Mesodermal cell (in vitro differentiated cells): ENCODE results near the gene RARB.
A peak's percentile ranks its signal among the peaks of the same experiment; 100 is the strongest.

ENCODE experiments used
- H3K27ac ChIP-seq: 2 replicates; pipeline ENCODE4 v1.7.0; 2013; ENCODE audit warnings: mild to moderate bottlenecking, low read depth, low read length, moderate library complexity; ENCODE audit not compliant: severe bottlenecking
- H3K36me3 ChIP-seq: 2 replicates; pipeline ENCODE4 v1.7.1; 2013; ENCODE audit warnings: mild to moderate bottlenecking, low read length, moderate library complexity; ENCODE audit not compliant: control insufficient read depth, insufficient read depth
- H3K4me1 ChIP-seq: one replicate; pipeline ENCODE4 v1.7.1; 2013; ENCODE audit warnings: mild to moderate bottlenecking, low read length; ENCODE audit not compliant: insufficient read depth, control insufficient read depth, poor library complexity, severe bottlenecking
- H3K4me3 ChIP-seq: 2 replicates; pipeline ENCODE4 v1.7.0; 2013; ENCODE audit warnings: low read length, control low read depth, mild to moderate bottlenecking; ENCODE audit not compliant: insufficient read depth, poor library complexity, severe bottlenecking; ENCODE audit errors: extremely low read depth
- H3K9me3 ChIP-seq: 2 replicates; pipeline ENCODE4 v1.7.1; 2013; ENCODE audit warnings: mild to moderate bottlenecking, low read length, moderate library complexity; ENCODE audit not compliant: control insufficient read depth
- WGBS, 2 experiments: methylation state at CpG; one replicate each; pipeline ENCODE4 v1.1.5; 2013; ENCODE audit warnings: missing lambda C conversion rate in 2 of 2; ENCODE audit not compliant: insufficient coverage in 2 of 2; 5-methylcytosine and 5-hydroxymethylcytosine counted together

RARB gene

DNA sequence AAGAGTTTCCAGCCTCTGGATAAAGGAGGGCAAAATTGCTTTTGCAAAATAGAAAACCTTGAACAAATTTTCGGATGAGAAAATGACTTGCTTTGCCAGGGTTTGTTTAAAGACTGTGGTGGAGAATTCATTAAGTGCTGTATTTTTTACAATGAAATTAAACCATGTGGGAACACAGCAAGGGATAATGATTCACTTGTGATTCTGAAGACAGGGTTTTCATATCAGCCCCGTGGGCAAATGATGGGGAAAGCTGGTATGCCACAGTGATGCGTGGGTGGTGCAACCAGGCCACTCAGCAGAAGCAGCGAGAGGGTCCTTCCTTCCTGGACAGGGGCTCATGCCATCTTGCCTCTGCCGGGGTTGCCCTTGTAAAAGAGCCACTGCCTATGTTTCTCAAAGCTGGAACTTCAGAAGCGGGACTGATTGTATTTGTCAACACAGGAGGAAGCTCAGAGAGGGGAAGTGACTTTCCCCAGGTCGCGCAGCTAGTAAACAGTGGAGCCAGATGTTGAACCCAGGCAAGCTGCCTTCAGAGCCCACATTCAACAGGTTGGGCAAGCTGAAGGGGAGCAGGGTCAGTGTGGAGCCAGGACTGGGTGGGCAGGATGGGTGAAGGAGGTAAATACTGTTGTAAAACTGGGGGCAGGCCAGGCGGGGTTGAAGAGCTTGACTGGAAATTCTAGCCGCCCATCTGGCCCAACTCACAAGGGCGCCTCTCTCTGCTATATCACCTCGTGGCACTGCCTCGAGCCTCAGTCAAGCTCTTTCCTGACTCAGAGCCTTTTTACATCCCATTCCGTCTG lies 157.5 kb downstream of the RARB start:
- H3K9me3 ChIP-seq = peaks cover 4% of the 10 kb centered on the region
- H3K27ac ChIP-seq = no peak overlapping the region
- peaks cover 27% of the 10 kb centered on the region for H3K4me1 ChIP-seq
- no peaks in the 10 kb centered on the region for H3K36me3 ChIP-seq
- 91 to 96% methylated on average over 14 of the region's 14 CpGs for WGBS, 2 experiments
- no peak overlapping the region for H3K4me3 ChIP-seq

DNA sequence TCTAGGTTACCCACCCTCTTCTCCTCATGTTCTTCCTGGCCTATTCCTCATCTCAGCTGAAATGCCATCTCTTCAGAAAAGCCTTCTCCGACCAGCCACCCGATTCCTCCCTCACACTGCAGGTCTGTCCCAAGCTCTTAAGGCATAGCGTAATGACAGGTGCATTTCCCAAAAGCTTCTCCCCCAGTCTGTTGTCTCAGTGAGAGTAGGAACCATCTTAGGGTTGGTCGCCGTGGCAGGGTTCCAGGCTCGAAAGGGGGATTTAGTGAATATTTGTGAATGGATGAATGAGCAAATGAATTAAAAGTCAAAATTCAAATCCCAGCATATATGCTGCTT lies 158.1 kb downstream of the RARB start:
- no peak overlapping the region for H3K27ac ChIP-seq
- peaks cover 4% of the 10 kb centered on the region for H3K9me3 ChIP-seq
- H3K4me1 ChIP-seq = peaks cover 23% of the 10 kb centered on the region
- no peaks in the 10 kb centered on the region for H3K36me3 ChIP-seq
- WGBS, 2 experiments = 81 to 100% methylated on average over 3 to 4 of the region's 6 CpGs
- no peak overlapping the region for H3K4me3 ChIP-seq

DNA sequence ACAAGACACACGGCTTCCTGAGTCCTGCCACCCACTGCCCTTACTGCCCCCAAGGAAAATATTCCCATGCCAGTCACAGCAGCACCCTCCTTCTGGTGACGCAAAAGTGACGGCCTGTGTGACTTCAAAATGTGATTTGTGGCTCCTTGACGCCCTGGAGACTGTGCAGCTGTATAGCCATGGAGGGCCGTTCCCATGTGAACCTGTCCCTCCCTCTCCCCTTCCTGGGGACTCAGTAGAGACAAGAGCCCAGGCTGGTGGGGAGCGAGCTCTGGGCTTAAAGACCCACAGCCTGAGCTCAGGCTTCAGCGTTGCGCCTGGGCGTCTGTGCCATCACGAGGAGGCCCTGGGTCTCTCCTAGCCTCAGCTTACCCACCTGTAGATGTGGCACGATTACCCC lies 158.5 kb downstream of the RARB start:
- Histone ChIP-seq H3K4me1 (peaks cover 21% of the 10 kb centered on the region), H3K27ac (no peak overlapping the region), H3K4me3 (no peak overlapping the region), H3K9me3 (peaks cover 4% of the 10 kb centered on the region), H3K36me3 (no peaks in the 10 kb centered on the region)
- 92 to 98% methylated on average over 4 to 8 of the region's 11 CpGs for WGBS, 2 experiments

GRCh38 chr3:25587094-25587493 lies 159.0 kb downstream of the RARB start:
- peaks cover 4% of the 10 kb centered on the region for H3K9me3 ChIP-seq
- H3K36me3 ChIP-seq = no peaks in the 10 kb centered on the region
- peaks cover 15% of the 10 kb centered on the region for H3K4me1 ChIP-seq
- no CpG with 5 or more reads among the region's 1 CpG for WGBS, 2 experiments
- H3K4me3 ChIP-seq = no peak overlapping the region
- no peak overlapping the region for H3K27ac ChIP-seq

DNA sequence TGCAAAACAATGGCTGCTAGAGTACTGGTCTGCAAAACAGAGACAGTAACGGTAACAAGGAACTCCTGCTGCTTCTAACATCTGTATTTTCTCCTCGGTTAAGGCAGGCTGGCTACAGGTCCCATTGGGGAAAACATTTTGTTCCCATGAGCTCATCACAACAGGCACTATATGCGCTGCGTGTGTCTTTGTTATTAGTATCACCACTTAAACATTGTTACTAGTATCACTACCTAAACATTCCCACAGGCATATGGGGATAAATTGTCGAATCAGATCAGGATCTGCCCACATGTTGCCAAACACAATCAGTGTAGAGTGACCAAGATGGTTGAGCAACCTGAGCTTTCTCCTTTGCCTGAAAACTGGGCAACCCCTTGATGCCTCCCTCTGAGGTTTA lies 159.5 kb downstream of the RARB start:
- 84 to 95% methylated on average over 4 of the region's 5 CpGs for whole genome bisulfite sequencing, 2 experiments
- H3K4me1 ChIP-seq = peaks cover 17% of the 10 kb centered on the region
- H3K4me3 ChIP-seq = no peak overlapping the region
- no peak overlapping the region for H3K27ac ChIP-seq
- no peaks in the 10 kb centered on the region for H3K36me3 ChIP-seq
- H3K9me3 ChIP-seq = peaks cover 4% of the 10 kb centered on the region

GRCh38 chr3:25587975-25588374 lies 159.9 kb downstream of the RARB start:
- no peak overlapping the region for H3K27ac ChIP-seq
- H3K9me3 ChIP-seq = peaks cover 4% of the 10 kb centered on the region
- H3K4me3 ChIP-seq = no peak overlapping the region
- 86 to 100% methylated on average over 1 of the region's 2 CpGs for WGBS, 2 experiments
- H3K36me3 ChIP-seq = no peaks in the 10 kb centered on the region
- H3K4me1 ChIP-seq = peaks cover 21% of the 10 kb centered on the region

DNA sequence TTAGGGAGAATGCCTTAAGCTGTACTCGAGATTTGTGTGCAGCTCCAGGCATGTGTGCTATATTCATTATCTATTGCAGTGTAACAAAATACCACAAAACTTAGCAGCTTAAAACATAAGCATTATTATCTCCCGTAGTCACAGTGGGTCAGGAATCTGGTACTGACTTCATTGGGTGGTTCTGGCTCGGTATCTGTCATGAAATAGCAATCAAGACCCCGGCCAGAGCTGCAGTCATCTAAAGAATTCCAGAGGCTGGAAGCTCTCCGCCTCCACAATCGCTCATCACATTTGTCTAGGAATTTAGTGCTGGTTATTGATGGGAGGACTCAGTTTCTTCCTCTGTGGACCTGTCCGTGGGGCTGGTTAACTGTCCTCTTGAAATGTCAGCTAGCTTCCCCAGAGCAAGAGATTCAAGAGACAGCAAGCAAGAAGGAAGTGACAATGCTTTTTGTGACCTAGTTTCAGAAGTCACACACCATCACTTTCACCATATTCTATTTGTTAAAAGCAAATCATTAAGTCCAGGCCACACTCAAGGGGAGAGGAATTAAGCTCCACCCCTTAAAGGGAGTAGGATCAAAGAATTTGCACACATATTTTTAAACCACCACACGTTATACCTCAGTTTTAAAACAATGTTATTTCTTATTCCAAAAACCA lies 160.5 kb downstream of the RARB start:
- peaks cover 27% of the 10 kb centered on the region for H3K4me1 ChIP-seq
- H3K36me3 ChIP-seq = no peaks in the 10 kb centered on the region
- no peak overlapping the region for H3K4me3 ChIP-seq
- 86 to 100% methylated on average over 1 to 3 of the region's 8 CpGs for WGBS, 2 experiments
- H3K9me3 ChIP-seq = peaks cover 4% of the 10 kb centered on the region
- no peak overlapping the region for H3K27ac ChIP-seq

GRCh38 chr3:25589104-25589782 lies 161.2 kb downstream of the RARB start:
- Histone ChIP-seq H3K27ac (peak overlapping the region; percentile 58), H3K4me3 (no peak overlapping the region), H3K4me1 (peaks cover 28% of the 10 kb centered on the region), H3K9me3 (peaks cover 4% of the 10 kb centered on the region), H3K36me3 (no peaks in the 10 kb centered on the region)
- 98 to 100% methylated on average over 4 of the region's 4 CpGs for WGBS, 2 experiments

DNA sequence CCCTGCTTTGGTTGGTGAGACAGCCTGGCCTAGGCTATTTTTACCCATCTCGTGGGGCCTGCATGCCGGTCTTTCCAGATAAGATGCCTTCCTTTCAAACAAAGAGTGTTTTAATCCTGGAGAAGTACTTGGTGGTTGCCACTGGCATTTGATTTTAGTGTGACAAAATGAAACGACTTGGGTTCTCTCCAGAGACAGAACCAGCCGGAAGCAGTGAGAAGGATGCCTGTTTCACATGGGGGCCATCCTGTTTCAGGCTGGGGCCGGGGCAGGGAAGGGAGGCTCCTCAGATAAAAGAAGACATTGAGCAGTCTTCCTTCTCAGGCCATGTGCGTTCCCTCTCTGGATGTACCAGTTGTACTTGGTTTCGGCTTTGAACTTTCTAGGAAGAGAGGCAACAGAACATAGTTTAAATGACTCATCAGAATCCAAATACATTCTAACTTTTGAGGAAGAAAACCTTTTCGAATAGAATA lies 161.8 kb downstream of the RARB start:
- Histone ChIP-seq H3K4me3 (no peak overlapping the region), H3K9me3 (peaks cover 4% of the 10 kb centered on the region), H3K27ac (peak overlapping the region; percentile 58), H3K36me3 (no peaks in the 10 kb centered on the region), H3K4me1 (peaks cover 23% of the 10 kb centered on the region)
- 88 to 92% methylated on average over 3 to 6 of the region's 8 CpGs for WGBS, 2 experiments

DNA sequence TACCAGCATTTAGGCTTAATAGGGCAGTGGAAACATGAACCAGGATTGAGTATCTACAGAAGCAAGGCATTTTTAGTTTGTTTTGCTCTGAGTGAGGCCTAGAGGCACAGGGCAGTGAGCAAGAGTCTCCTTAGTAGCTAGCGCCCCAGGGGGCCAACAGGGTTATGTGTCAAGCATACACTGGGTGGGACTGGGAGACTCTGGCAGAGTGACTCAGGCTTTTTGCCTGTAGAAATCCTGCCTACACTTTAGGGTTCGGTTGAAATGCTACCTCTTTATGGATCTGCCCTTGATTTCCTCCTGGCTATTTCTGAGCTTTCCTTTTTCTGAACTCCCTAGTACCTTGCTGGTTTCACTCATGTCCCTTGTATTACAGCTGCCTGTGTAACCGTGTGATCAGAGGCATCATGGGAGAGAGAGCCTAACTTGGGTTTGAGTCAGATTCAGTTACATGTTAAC lies 164.5 kb downstream of the RARB start:
- Histone ChIP-seq H3K36me3 (peaks cover 14% of the 10 kb centered on the region), H3K9me3 (peaks cover 4% of the 10 kb centered on the region), H3K4me3 (no peak overlapping the region), H3K4me1 (peaks cover 23% of the 10 kb centered on the region), H3K27ac (peak overlapping the region; percentile 52)
- WGBS, 2 experiments = 63 to 93% methylated on average over 1 to 2 of the region's 3 CpGs
